HPDE6-E6E7 (cell line): ENCODE data around the gene CDH2.
A peak's percentile ranks its signal among the peaks of the same experiment; 100 is the strongest.

Experiments used
- DNase-seq: peaks from one replicate; pipeline ENCODE4 v3.0.0; 2011; ENCODE audit warnings: missing footprints; ENCODE audit errors: extremely low spot score

CDH2 gene

DNA sequence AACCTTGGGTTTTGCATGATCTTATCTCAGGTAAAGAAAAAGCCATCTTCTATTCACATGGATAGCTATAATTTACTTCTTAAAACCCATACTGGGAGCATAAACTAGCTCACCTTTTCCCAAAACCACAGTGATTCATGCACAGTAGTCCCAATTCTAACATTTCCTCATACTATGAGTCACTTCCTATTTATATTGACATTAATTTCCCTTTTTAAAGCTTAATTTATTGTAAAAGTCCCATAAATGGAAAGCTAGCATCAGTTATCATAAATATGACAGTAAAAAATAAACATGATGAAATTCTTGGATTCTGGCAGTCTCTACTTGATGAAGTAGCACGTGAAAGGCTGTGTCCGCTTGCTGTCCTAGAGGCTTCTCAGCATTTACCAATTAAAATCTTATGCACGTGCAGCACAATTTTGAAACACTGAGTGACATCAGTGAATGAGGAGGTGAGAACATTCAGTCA, 180.1 kb downstream of the CDH2 start:
- DNase-seq, result peak; percentile 13

DNA sequence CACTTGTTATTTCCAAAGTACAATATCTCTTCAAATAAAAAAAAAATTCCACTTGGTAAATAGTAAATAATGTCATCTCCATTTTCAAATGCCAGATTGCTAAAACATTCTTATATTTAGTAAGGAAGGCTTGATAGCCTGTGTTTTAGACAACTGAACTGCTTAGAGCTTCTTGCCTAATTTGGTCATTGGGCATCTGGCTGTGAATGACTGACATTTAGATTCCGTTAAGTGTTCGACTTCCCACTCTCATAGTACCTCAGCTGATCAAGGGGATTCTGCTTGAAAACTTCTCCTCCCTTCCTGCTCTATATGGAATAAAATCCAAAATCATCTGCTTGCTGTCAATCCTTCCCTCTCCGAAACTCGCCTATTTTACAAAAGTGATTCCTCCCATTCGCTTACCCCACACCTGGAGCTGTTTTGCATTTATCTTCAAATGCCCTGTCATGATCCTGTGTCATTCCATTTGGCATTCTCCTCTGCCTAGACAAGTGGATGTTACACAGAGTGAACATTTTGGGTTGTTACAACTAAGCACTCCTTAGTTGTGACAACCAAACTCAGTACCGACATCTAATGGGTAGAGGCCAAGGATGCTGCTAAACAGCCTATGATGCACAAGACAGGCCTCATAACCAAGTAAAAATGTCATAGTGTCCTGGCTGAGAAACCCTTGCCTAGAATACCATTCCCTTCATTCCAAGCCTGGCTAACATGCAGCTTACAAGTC, 181.0 kb downstream of the CDH2 start:
- no peak for DNase-seq

DNA sequence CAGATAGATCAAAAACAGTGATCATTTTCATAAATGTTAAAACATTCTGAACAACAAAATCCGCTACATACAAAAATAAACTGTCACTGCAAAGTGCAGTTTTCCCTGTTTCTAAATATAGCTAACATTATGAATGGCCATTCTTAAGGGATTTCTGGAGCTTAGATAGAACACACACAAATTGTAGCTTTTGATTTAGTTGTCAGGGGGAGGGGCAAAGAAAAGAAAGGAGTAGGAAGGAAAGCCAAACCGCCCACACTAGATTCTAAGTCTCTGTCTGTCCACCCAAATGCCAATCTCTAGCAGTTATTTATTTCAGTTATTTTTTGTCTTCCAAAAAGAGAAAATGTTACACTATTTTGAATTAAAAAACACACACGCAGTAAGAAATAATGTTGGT, 182.4 kb downstream of the CDH2 start:
- DNase-seq, result no peak

DNA sequence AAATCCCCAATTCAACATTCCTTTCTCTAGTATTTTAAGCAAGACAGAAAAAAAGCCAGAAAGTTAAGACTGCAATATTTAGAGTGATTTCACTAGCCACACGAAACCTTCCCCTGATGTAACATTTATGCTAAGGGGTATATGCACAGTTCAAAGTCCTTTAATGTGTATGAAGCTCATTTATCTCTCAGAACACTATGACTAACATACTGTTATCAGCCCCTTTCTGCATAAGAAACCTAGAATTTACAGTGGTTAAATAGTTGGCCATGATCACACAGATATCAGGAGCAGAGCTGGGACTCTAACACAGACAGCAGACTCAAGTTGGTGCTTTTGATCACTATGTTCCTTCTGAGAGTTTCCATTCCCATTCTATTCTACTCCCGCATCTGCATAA, 185.5 kb downstream of the CDH2 start:
- DNase-seq, result no peak

DNA sequence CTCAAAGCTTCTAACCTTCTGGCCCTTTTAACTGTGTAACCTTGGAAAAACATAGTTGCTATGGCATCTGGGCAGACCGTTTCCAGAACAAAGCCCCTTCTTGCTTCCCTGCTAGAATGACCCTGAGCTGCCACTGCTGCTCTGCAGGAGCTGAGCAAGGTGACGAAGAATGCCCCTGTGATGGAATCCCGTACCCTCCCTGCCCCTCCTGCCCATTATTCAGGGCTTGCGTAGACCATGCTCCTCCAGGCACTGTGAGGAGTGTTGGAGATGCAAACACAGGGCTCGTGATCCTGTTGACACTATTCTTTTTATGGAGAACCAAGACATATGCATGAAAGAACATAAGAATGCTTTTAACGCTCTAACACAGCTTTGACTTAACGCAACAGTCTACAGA, 191.1 kb downstream of the CDH2 start:
- no peak for DNase-seq

DNA sequence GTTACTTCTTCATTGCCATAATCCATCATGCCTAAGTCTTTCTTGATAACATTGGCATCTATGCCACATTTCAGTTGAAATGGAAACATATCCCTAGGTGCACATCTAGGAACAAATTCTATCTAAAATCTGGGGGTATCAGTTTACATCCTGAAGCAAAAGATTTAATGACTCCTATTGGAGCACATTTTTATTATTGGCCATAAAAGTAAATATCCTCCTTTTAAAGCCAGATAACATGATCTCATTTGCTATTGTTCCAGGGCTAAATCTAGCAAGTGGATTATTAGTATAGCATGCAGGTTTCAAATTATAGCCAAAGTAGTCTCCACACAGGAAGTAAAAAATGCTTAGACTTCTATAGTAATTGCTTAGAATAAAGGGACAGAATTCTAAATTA, 193.2 kb downstream of the CDH2 start:
- DNase-seq, result no peak

DNA sequence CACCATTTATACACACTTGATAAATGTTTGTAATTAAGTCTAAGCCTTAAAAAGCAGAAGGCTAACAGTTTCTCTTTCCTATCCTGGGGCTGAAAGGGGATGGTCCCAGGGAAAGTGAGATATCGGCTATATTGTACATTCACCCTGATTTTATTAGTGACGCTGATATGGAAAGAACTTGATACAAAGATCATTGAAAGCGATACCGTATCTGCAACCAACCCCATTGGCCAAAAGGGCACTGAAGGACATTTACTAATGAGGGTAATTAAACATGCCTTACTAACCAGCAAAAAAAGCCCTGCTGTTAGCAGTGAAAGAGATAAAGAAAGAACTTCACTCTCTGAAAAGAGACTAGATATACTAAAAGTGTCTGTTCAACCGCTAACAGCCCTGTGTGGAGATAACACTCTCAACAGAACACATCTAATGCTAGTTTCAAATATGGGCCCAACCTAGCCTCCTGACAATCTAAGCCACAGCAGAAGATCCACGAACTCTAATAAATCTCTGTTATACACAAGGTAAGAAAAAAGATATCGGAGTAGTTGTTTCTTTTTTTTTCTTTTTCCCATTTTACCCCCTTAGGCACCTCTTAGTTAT, 200.0 kb downstream of the CDH2 start:
- no peak for DNase-seq

DNA sequence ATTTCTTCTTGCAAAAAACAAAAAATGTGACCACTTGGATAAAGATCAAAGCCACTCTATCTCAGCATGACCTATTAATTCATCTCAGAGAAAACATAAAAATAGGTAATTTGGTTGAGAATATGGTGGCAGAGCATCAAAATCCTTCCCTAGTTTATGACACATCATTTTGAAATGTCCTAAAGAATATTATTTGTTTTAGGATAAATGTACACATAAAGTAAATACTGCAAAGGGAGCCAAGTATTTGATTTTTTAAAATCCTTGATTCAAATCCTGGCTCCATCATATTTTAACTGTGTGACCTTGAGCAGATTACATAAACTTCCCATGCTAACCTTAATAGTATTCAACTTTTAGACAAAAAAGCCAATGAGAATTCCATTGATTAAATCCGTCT, 206.6 kb downstream of the CDH2 start:
- DNase-seq, result no peak

DNA sequence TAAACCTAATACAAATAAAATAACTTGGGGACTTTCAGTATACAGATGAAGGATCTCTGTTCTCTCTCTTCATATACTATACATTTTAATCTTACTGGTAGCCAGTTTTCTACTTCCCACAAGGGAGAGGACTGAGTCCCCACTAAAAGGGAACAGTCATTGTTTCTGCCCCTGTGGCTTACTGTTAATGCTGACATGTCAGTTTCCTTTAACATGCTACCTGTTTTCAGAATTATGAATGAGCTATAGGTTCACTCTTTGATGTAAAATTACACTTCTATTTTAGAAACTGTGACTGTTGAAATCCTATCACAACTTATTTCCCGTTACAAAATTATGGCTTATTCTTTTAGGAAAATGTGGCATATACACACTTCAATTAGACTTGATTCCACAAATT, 207.7 kb downstream of the CDH2 start:
- DNase-seq, result no peak

DNA sequence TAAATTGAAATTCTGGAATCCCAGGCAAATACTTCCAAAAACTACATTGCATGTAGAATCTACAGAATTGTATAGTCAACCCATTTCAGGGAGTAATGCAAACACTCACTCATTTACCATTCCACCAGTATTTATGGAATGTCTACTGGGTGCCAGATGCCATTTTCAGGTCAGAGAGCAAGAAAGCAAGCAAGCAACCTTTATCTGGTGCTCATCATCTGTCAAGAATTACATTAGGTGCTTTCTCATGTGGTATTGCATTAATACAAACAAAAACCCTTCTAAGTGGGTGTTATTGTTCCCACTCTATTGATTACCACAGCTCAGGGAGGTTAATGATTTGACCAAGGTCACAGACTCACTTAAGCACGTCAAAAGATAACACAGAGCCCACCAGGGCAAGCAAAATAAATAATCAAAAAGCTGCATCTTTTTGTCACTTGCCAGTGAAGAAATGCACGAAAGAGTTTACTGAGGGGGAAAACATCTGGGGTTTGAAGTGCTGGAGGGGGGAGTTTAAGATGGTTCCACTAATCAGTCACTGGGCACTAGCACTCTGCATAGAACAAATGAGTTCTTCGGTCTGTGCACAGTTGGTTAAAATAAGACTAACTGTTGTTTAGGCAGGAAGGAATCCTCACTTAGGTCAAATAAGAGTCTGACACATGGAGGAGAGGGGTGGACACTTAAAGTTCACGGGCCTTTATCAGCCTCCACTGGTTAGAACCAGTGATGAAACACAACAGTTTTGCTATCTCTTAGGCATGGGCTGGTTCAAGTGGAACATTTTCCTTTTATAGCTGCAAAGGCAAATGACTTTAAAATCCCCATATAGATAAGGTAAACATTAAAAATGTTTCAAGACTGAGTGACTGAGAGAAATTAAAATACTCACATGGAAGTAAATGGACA, 208.8 kb downstream of the CDH2 start:
- no peak for DNase-seq

DNA sequence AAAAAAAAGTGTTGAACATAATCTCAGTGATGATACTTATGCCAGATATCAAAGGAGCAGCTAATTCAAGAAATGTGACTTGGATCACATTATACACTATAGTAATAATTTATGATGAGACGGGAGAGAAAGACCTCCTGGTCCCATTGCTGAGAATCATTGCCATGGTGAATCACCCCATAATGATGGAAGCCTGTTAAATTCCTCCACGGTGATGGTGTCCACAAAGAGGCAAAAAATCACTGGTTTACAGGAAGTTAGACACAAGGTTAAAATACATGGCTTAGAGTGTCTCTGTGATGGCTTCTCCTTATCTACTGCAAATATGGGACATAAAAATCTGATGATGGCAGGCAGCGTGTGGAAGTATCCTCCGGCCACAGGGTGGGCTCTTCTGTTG, 210.0 kb downstream of the CDH2 start:
- DNase-seq, result no peak

DNA sequence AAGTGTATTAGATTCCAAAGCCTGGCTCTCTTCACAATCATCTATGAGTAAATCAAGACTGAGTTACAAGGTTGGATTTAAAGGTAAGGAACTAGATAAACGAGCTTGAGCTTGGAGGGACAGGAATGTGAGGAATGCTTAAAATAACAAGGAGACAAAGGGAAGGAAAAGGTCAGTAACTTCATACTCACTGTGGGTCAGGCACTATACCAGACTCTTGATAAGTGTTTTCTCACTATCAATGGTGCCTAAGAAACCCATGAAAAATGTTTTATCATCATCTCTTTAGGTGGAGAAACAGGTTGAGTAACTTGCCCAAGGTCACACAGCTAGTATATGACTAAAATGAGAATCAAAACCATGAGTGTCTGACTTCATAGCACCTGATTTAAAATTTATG, 212.1 kb downstream of the CDH2 start:
- DNase-seq, result no peak

DNA sequence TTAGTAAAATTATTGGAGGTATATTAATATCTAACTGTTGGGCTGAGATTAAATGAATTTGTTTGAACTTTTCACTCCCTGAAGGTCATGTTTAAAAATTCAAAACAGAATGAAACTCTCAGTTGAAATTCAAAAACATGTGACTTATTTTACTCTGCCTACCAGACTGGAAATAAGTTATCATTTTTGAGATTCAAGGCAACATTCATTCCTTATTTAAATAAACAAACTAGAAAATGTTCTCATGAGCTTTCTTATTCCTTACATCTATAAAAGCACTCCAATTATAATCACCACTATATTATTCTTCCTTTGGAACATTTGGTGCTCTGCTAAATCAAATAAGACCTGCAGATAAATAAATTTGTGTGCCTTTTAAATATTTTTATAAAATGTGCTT, 217.8 kb downstream of the CDH2 start:
- no peak for DNase-seq

DNA sequence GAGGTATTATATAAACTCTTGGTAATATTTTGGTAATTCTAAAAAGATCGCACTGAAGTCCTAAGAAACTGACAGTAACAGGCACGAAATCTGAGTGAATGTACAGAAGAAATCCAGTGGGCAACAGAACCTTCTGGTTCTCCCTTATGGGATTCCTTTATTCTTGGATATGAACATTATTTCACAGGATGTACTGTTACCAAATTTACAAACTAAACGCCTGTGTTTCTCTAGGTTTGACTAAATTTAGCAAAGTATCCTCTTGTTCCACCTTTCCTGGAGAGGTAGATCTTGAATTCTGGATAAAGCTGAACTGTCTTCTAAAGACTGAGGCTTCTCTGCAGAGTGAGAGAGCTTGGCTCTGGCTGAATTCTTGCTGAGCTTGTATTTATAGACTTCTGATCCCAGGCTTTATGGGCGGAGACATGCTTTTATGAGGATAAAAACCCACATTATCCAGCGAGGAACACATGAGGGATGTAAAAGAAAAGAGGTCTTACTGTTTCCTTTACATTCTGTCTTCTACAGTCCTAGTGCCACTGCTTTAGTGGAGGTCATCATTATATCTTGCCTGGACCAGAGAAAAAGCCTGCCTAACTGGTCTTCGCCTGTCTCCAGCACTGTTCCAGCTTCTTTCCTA, 220.8 kb downstream of the CDH2 start:
- no peak for DNase-seq

DNA sequence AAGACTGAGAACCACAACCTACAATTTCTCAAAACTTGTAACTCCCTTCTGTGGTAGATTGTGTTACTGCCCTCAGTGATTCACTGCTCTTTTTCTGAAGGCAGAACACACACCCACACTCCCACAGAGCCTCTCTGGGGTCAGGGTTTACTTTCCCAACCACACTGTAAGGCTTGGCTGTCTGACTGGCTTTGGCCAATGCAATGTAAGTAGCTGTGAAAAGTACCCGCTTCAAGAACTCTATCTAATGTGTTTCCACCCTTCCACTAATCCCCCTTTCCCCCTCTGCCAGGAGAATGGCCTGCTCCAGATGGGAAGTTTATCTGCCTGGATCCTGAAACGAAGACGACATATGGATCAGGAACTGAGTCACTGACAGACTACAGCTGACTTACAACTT, 222.7 kb downstream of the CDH2 start:
- no peak for DNase-seq

DNA sequence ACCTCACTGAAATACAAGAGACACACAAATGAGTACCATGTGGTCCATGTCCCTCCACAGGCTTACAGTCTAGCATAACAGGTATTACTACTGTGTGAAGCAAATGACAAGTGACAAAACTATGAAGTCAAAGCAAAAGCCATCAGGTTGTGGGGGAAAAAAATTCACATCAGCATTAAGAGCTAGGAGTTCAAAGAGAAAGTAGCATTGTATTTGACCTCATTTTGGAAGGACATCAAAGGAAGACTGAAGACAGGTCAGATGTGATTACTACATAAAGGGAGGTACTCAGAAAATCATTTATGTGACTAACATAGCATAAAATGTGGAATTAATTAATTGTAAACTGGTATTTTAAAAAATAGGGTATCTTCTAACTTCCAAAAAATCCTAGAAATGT, 224.2 kb downstream of the CDH2 start:
- DNase-seq, result no peak

DNA sequence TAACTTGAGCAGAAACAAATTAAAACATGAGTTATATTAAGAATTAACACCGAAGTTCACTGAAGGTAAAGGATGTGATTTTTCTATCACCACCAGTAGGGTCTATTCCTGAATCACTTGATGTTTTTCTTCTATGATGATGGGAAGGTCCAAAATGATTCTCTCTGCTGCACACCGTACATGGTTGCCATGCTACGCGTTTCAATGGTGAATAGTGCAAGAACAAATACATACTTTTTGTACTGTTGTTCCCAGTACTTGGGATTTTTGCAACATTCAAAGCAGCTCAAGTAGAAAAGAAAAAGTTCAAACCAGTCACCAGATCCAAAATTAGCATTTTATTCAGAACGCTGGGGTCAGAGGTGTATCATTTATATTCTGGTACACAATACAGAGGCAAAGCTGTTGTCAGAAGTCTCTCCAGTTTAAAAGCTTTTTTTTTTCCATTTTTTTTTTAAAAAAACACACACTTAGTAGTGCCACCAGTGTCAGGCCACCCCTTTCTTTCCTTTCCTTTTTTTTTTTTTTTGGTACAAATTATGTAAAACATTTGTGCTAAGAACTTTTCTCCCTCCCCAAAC, 226.2 kb downstream of the CDH2 start:
- DNase-seq, result no peak

DNA sequence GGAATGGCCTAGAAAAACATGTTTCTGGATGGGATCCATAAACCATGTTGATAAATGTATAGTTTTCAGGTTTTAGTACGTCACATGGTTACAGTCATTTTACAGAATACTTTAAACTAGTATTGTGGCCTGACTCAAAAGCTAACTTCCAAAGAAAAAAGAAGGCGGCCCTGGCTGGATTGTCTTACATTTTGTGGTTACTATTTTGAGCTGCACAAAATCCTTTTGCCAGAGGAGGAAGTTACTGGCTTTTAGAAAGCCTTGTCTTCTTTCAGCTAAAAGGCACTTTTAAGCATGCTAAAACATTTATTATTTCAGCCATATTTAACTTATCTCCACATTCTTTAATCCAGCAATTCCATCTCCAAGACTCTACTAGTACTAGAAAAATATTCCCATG, 227.9 kb downstream of the CDH2 start:
- DNase-seq, result no peak

DNA sequence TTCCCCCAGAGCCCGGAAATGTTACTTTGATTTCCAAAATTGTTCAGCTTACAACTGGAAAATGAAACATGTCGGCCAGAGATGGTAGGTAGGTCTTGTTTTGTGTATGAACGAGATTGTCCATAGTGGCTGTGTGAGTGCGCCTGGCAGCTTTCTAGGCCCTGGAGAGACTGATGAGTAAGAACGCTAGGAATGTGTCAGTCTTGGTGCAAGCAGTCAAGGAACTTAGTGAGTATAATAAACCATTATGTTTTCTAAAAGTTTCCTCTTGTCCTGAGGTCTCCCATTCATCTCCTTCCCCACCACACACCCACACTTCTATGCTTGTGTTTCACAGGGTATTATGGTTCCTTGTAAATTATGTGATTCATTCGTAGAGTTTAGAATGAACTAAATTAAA, 234.2 kb downstream of the CDH2 start:
- DNase-seq, result no peak

DNA sequence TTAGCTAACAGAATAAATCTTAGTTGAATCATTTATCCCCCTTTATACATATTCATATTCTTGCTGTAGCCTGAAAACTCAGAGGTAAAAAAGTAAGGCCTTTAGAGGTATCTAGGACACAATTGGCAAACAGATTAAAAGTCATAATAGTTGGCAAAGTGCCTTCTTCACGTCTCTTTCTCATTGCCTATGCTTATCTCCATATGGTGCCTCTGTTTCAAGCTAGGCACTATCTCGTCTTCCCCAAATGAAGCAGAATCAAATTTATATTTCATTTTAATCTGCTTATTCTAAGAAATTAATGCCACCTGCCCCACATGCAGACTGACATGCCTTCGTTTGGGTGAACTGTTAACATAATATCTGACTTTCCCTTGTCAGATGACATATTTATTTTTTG, 245.4 kb downstream of the CDH2 start:
- DNase-seq, result no peak

DNA sequence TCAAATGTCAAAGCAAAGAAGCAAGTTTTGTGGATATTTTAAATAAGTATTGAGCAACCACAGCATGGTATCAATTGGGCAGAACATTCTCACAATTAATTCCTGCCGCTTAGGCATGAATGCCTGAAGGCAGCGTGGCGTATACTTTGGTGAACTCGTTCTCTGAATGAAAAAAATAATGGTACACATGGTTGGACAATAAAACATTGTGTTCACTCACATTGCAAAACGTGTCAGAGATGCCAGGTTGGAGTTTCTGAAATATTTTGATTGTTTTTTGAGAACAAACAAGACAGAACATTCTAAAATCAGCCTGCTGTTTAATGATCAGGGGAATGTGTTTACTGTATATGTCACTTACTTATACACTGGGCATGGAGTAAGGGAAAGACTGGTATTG, 254.2 kb downstream of the CDH2 start:
- no peak for DNase-seq
